Liver (tissue), 9 donors: ENCODE data around the gene PPP2R3A. TPM values are rescaled to one million over a fixed set of nuclear protein-coding genes. Genes with fewer than 3 reads are reported as not detected.
A peak's percentile ranks its signal among the peaks of the same experiment; 100 is the strongest.
"Not testable (repeated sequence)": the region's sequence is repeated elsewhere in the genome, so short reads cannot be mapped to it uniquely, and the experiment has no call there.

Experiments used
- DNase-seq: peaks from one replicate; pipeline ENCODE4 v3.0.0-alpha.2; 2017; ENCODE audit warnings: low spot score
- H3K27ac ChIP-seq, 2 donors: one replicate each; pipeline ENCODE4 v1.7.0; 2013; ENCODE audit warnings: inconsistent platforms in 2 of 2, low read length in 2 of 2, control low read depth in 1 of 2, low read depth in 1 of 2, mild to moderate bottlenecking in 1 of 2
- H3K27me3 ChIP-seq, 4 donors: one replicate each; pipeline versions ENCODE4 v1.6.1 to v1.7.0; 2013; ENCODE audit warnings: low read length in 3 of 4, inconsistent platforms in 1 of 4, mild to moderate bottlenecking in 1 of 4, moderate library complexity in 1 of 4; ENCODE audit not compliant: control insufficient read depth in 4 of 4, insufficient read depth in 4 of 4
- H3K36me3 ChIP-seq, 4 donors: one replicate each; pipeline versions ENCODE4 v1.6.1 to v1.7.0; 2013; ENCODE audit warnings: low read length in 3 of 4, mild to moderate bottlenecking in 3 of 4, low read depth in 1 of 4, moderate library complexity in 1 of 4; ENCODE audit not compliant: control insufficient read depth in 4 of 4, insufficient read depth in 3 of 4
- H3K4me1 ChIP-seq, 4 donors: one replicate each; pipeline versions ENCODE4 v1.6.1 to v1.7.0; 2013; ENCODE audit warnings: low read length in 3 of 4, mild to moderate bottlenecking in 3 of 4, moderate library complexity in 1 of 4; ENCODE audit not compliant: control insufficient read depth in 4 of 4, insufficient read depth in 4 of 4
- H3K4me3 ChIP-seq, 3 donors: one replicate each; pipeline versions ENCODE4 v1.6.1 to v1.7.0; 2013; ENCODE audit warnings: low read length in 3 of 3, control low read depth in 1 of 3, low read depth in 1 of 3, mild to moderate bottlenecking in 1 of 3
- H3K9ac ChIP-seq, 2 donors: one replicate each; pipeline ENCODE4 v1.7.0; 2013; ENCODE audit warnings: low read length in 2 of 2, mild to moderate bottlenecking in 2 of 2, moderate library complexity in 2 of 2, control low read depth in 1 of 2, low read depth in 1 of 2
- H3K9me3 ChIP-seq, 4 donors: one replicate each; pipeline versions ENCODE4 v1.6.1 to v1.7.0; 2013; ENCODE audit warnings: low read length in 3 of 4; ENCODE audit not compliant: control insufficient read depth in 4 of 4
- ATF3 ChIP-seq: IDR thresholded peaks from 2 replicates; pipeline ENCODE4 v1.6.1; 2016; ENCODE audit warnings: antibody characterized with exemption
- CTCF ChIP-seq: fragments of 150-350 bp; IDR thresholded peaks from 2 replicates; pipeline ENCODE4 v1.5.1; 2017; ENCODE audit warnings: improper control_type of control experiment, low read depth, low read length; ENCODE audit not compliant: missing input control
- EGR1 ChIP-seq, 2 donors: IDR thresholded peaks; 2 replicates each; pipeline ENCODE4 v1.6.1; 2016 to 2018; ENCODE audit warnings: antibody characterized with exemption in 2 of 2, low read depth in 2 of 2
- FOXA1 ChIP-seq: IDR thresholded peaks from 2 replicates; pipeline ENCODE4 v1.6.1; 2016; ENCODE audit warnings: antibody characterized with exemption
- GABPA ChIP-seq, 2 donors: IDR thresholded peaks in 1 of 2; conservative IDR thresholded peaks in 1 of 2; 2 replicates each; pipeline ENCODE4 v1.6.1; 2016; ENCODE audit warnings: antibody characterized with exemption in 2 of 2, mild to moderate bottlenecking in 1 of 2, moderate library complexity in 1 of 2
- HNF4A ChIP-seq, 2 donors: conservative IDR thresholded peaks; 2 replicates each; pipeline ENCODE4 v1.6.1; 2016; ENCODE audit warnings: antibody characterized with exemption in 2 of 2, mild to moderate bottlenecking in 2 of 2
- HNF4G ChIP-seq: IDR thresholded peaks from 2 replicates; pipeline ENCODE4 v1.6.1; 2016; ENCODE audit warnings: antibody characterized with exemption
- MAX ChIP-seq: IDR thresholded peaks from 2 replicates; pipeline ENCODE4 v1.6.1; 2016; ENCODE audit warnings: antibody characterized with exemption
- NR2F2 ChIP-seq: IDR thresholded peaks from 2 replicates; pipeline ENCODE4 v1.6.1; 2016; ENCODE audit warnings: antibody characterized with exemption
- RXRA ChIP-seq, 2 donors: IDR thresholded peaks; 2 replicates each; pipeline ENCODE4 v1.6.1; 2017 to 2018; ENCODE audit warnings: antibody characterized with exemption in 2 of 2, mild to moderate bottlenecking in 1 of 2
- SP1 ChIP-seq: IDR thresholded peaks from 2 replicates; pipeline ENCODE4 v1.6.1; 2018; ENCODE audit warnings: antibody characterized with exemption, mild to moderate bottlenecking
- TAF1 ChIP-seq: conservative IDR thresholded peaks from 2 replicates; pipeline ENCODE4 v1.6.1; 2016; ENCODE audit warnings: antibody characterized with exemption, mild to moderate bottlenecking
- ZBTB33 ChIP-seq: IDR thresholded peaks from 2 replicates; pipeline ENCODE4 v1.6.1; 2016; ENCODE audit warnings: antibody characterized with exemption
- WGBS: extraction: QIAGEN DNeasy Blood & Tissue Kit; methylation state at CpG from one replicate; pipeline ENCODE4 v1.1.7; 2013; 5-methylcytosine and 5-hydroxymethylcytosine counted together
- polyA plus RNA-seq, 2 donors: library from polyadenylated mRNA; stranded (reverse) in 1 of 2; unstranded in 1 of 2; fragments of 200-250 nt in 1 of 2; fragments of >200 nt in 1 of 2; fragmentation: Nextera tagmentation in 1 of 2; extraction: Ambion mirVana in 1 of 2; gene quantifications; one replicate each; pipeline versions ENCODE4 v1.2.1 to v1.2.3, GENCODE V29; 2013 to 2015
- total RNA-seq, 2 donors: library from RNA; depleted of rRNA; stranded (reverse); fragments of >200 nt; gene quantifications; one replicate each; pipeline ENCODE4 v1.2.3, GENCODE V29; 2014
- donor health status: healthy.
- donor health status: healthy.
- donor health status: healthy.
- donor health status: healthy.
- donor health status: healthy.

The PPP2R3A gene
- total and polyA plus RNA-seq, 4 donors = 0.54 to 3.3 (median 1.6) TPM

GRCh38 chr3:136161516-136161915, 196.0 kb downstream of the PPP2R3A start:
- H3K9me3 ChIP-seq = no peaks in the 10 kb centered on the region
- H3K4me1 ChIP-seq = peaks cover under 1 to 21% (median 13%) of the 10 kb centered on the region in 4 donors
- no peak overlapping the region for H3K9ac ChIP-seq
- no peaks in the 10 kb centered on the region for H3K36me3 ChIP-seq
- no peak overlapping the region for H3K27ac ChIP-seq
- TF ChIP-seq EGR1 (IDR thresholded peaks at IDR 0.05; ENCODE audit: low read depth in 2 of 2) (no peak), SP1 (no peak), ATF3 (no peak), RXRA (IDR thresholded peaks at IDR 0.05) (no peak), MAX (no peak), ZBTB33 (no peak), HNF4A (conservative IDR thresholded peaks at IDR 0.05) (no peak), GABPA (IDR thresholded peaks at IDR 0.05 in 1 of 2, conservative IDR thresholded peaks at IDR 0.05 in 1 of 2) (no peak), TAF1 (no peak), NR2F2 (no peak), FOXA1 (no peak), HNF4G (no peak), CTCF (no peak)
- no peaks in the 10 kb centered on the region for H3K27me3 ChIP-seq
- no peak overlapping the region for H3K4me3 ChIP-seq
- no peak for DNase-seq

GRCh38 chr3:136162322-136162721, 196.8 kb downstream of the PPP2R3A start:
- Histone ChIP-seq H3K36me3 (no peaks in the 10 kb centered on the region), H3K27me3 (no peaks in the 10 kb centered on the region), H3K27ac (no peak overlapping the region), H3K9me3 (no peaks in the 10 kb centered on the region), H3K9ac (no peak overlapping the region), H3K4me3 (no peak overlapping the region), H3K4me1 (peaks cover 4 to 24% (median 12%) of the 10 kb centered on the region in 4 donors)
- TF ChIP-seq FOXA1 (no peak), HNF4A (conservative IDR thresholded peaks at IDR 0.05) (peak in 1 of 2 donors; percentile 11), TAF1 (no peak)
- DNase-seq = no peak
- WGBS = 64% methylated on average over 7 of the region's 7 CpGs

GRCh38 chr3:136163607-136164006, 198.1 kb downstream of the PPP2R3A start:
- not testable (repeated sequence) for DNase-seq, H3K36me3 ChIP-seq, H3K4me3 ChIP-seq, H3K9ac ChIP-seq, H3K27me3 ChIP-seq, H3K27ac ChIP-seq, H3K9me3 ChIP-seq
- H3K4me1 ChIP-seq = peaks cover 4 to 24% (median 13%) of the 10 kb centered on the region in 4 donors
